HEK293 (cell line): ENCODE data around the gene SRRD.

Source experiments
- BCL6B ChIP-seq: fragments of 450-650 bp; formaldehyde crosslinking; IDR thresholded peaks from 2 replicates; pipeline ENCODE4 v1.5.1; 2017; ENCODE audit warnings: missing biosample characterization, missing genetic modification characterization
- FEZF1 ChIP-seq: fragments of 450-650 bp; formaldehyde crosslinking; IDR thresholded peaks from 2 replicates; pipeline ENCODE4 v1.5.1; 2016; ENCODE audit warnings: missing biosample characterization, missing genetic modification characterization
- HOXA7 ChIP-seq: sonication (generic); formaldehyde crosslinking; IDR thresholded peaks from 2 replicates; pipeline ENCODE4 v1.8.1; 2022; ENCODE audit warnings: missing genetic modification reagents, borderline replicate concordance
- IKZF3 ChIP-seq: fragments of 450-650 bp; IDR thresholded peaks from 2 replicates; pipeline ENCODE4 v1.5.0; 2018; ENCODE audit warnings: missing biosample characterization, mild to moderate bottlenecking, missing genetic modification characterization, moderate library complexity
- KLF1 ChIP-seq: fragments of 450-650 bp; formaldehyde crosslinking; IDR thresholded peaks from 2 replicates; pipeline ENCODE4 v1.5.1; 2016; ENCODE audit warnings: missing biosample characterization, missing genetic modification characterization
- KLF8 ChIP-seq: fragments of 450-650 bp; formaldehyde crosslinking; IDR thresholded peaks from 2 replicates; pipeline ENCODE4 v1.5.1; 2016; ENCODE audit warnings: missing biosample characterization, missing genetic modification characterization
- REPIN1 ChIP-seq: fragments of 450-650 bp; formaldehyde crosslinking; IDR thresholded peaks from 2 replicates; pipeline ENCODE4 v1.5.1; 2017; ENCODE audit warnings: missing biosample characterization, missing genetic modification characterization, low read depth
- SP3 ChIP-seq: fragments of 450-650 bp; formaldehyde crosslinking; IDR thresholded peaks from 2 replicates; pipeline ENCODE4 v1.5.1; 2016; ENCODE audit warnings: missing biosample characterization, missing genetic modification characterization
- ZNF121 ChIP-seq: fragments of 450-650 bp; formaldehyde crosslinking; IDR thresholded peaks from 2 replicates; pipeline ENCODE4 v1.5.1; 2016; ENCODE audit warnings: missing biosample characterization, missing genetic modification characterization
- ZNF148 ChIP-seq: fragments of 450-650 bp; formaldehyde crosslinking; IDR thresholded peaks from 2 replicates; pipeline ENCODE4 v1.5.0; 2017; ENCODE audit warnings: missing biosample characterization, missing genetic modification characterization, borderline replicate concordance
- ZNF157 ChIP-seq: fragments of 450-650 bp; formaldehyde crosslinking; IDR thresholded peaks from 2 replicates; pipeline ENCODE4 v1.5.1; 2016; ENCODE audit warnings: missing biosample characterization, missing genetic modification characterization
- ZNF223 ChIP-seq: fragments of 450-650 bp; formaldehyde crosslinking; IDR thresholded peaks from 2 replicates; pipeline ENCODE4 v1.5.1; 2016; ENCODE audit warnings: missing biosample characterization, missing genetic modification characterization
- ZNF24 ChIP-seq: fragments of 450-650 bp; formaldehyde crosslinking; IDR thresholded peaks from 2 replicates; pipeline ENCODE4 v1.5.1; 2016; ENCODE audit warnings: missing biosample characterization, missing genetic modification characterization
- ZNF398 ChIP-seq: fragments of 450-650 bp; formaldehyde crosslinking; IDR thresholded peaks from 2 replicates; pipeline ENCODE4 v1.5.1; 2017; ENCODE audit warnings: missing biosample characterization, missing genetic modification characterization
- ZNF404 ChIP-seq: fragments of 450-650 bp; formaldehyde crosslinking; IDR thresholded peaks from 2 replicates; pipeline ENCODE4 v1.5.1; 2017; ENCODE audit warnings: missing biosample characterization, missing genetic modification characterization
- ZNF416 ChIP-seq: fragments of 450-650 bp; formaldehyde crosslinking; IDR thresholded peaks from 2 replicates; pipeline ENCODE4 v1.5.1; 2016; ENCODE audit warnings: missing biosample characterization, missing genetic modification characterization
- ZNF426 ChIP-seq: fragments of 450-650 bp; formaldehyde crosslinking; IDR thresholded peaks from 2 replicates; pipeline ENCODE4 v1.5.1; 2017; ENCODE audit warnings: missing biosample characterization, missing genetic modification characterization, mild to moderate bottlenecking, inconsistent platforms, moderate library complexity
- ZNF530 ChIP-seq: fragments of 450-650 bp; formaldehyde crosslinking; IDR thresholded peaks from 2 replicates; pipeline ENCODE4 v1.5.1; 2016; ENCODE audit warnings: low read depth, missing biosample characterization, missing genetic modification characterization
- ZNF707 ChIP-seq: fragments of 450-650 bp; formaldehyde crosslinking; IDR thresholded peaks from 2 replicates; pipeline ENCODE4 v1.5.1; 2016; ENCODE audit warnings: missing biosample characterization, missing genetic modification characterization
- ZNF76 ChIP-seq: fragments of 450-650 bp; formaldehyde crosslinking; IDR thresholded peaks from 2 replicates; pipeline ENCODE4; 2016; ENCODE audit warnings: low read depth, missing biosample characterization, missing genetic modification characterization, borderline replicate concordance
- ZNF777 ChIP-seq: fragments of 450-650 bp; formaldehyde crosslinking; IDR thresholded peaks from 2 replicates; pipeline ENCODE4 v1.5.1; 2017; ENCODE audit warnings: missing biosample characterization, missing genetic modification characterization, borderline replicate concordance
- ZNF792 ChIP-seq: fragments of 450-650 bp; formaldehyde crosslinking; IDR thresholded peaks from 2 replicates; pipeline ENCODE4 v1.5.1; 2016; ENCODE audit warnings: missing biosample characterization, missing genetic modification characterization
- ZNF830 ChIP-seq: fragments of 450-650 bp; IDR thresholded peaks from 2 replicates; pipeline ENCODE4 v1.5.0; 2018; ENCODE audit warnings: missing biosample characterization, missing genetic modification characterization, low read depth, mild to moderate bottlenecking, moderate library complexity
- TF ChIP-seq, protein P1 (sequence below): fragments of 450-650 bp; formaldehyde crosslinking; IDR thresholded peaks from 2 replicates; pipeline ENCODE4 v1.5.1; 2016; ENCODE audit warnings: missing biosample characterization, missing genetic modification characterization
- TF ChIP-seq, protein P2 (sequence below): fragments of 450-650 bp; formaldehyde crosslinking; IDR thresholded peaks from 2 replicates; pipeline ENCODE4 v1.5.1; 2016; ENCODE audit warnings: missing biosample characterization, missing genetic modification characterization, low read depth
- TF ChIP-seq, protein P3 (sequence below): fragments of 450-650 bp; formaldehyde crosslinking; conservative IDR thresholded peaks from 2 replicates; pipeline ENCODE4 v1.5.1; 2016; ENCODE audit warnings: low read depth, missing biosample characterization, missing genetic modification characterization

SRRD gene

DNA sequence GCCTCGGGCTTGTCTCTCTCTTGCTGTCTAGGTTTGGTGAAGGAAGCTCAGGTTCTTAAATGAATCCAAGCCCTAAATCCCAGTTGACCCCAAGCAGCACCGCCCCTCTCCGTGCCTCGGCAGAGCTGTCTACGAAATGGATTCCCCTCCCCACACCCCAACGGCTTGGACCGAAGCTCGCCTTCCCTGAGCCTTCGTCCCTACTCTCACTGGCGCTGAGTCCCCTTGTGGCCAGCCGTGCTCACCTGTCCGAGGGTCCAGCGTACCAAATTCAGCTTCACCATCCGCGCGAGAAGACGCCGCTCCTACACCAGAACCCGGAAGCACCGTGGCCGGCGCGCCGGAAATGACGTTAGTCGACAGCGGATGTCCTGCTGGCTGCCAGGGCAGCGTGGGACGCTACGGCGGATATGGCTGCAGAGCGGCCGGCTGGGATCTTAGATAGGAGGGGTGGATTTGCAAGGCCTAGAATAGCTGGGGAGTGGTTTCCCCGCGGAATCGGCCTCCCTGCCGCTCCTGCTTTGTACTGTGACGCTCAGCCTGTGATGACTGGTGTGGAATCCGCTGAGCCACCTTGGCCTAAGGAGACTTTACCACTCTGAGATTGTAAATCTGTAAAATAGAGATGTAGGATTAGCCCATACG is 28.6 kb downstream of the SRRD start, which contains the start of gene TFIP11 (continued):
- TF ChIP-seq ZNF76 (tag by site-specific recombination) (peak; percentile 42; the same call in 1 of the 2 replicates), ZNF24 (tag by site-specific recombination) (peak; percentile 24; the same call in 1 of the 2 replicates), ZNF777 (tag by site-specific recombination) (no peak), ZNF398 (tag by site-specific recombination) (no peak), ZNF426 (tag by site-specific recombination) (no peak), ZNF530 (tag by site-specific recombination) (no peak), ZNF404 (no peak), ZNF157 (tag by site-specific recombination) (no peak), HOXA7 (CRISPR knock-in tag) (no peak), ZNF792 (tag by site-specific recombination) (no peak), KLF1 (tag by site-specific recombination) (no peak), ZNF707 (no peak), ZNF148 (tag by site-specific recombination) (no peak), ZNF830 (tag by site-specific recombination) (no peak), ZNF121 (tag by site-specific recombination) (no peak), SP3 (peak; percentile 52; the same call in 1 of the 2 replicates), REPIN1 (tag by site-specific recombination) (no peak), ZNF416 (tag by site-specific recombination) (no peak), FEZF1 (0 out of 2 replicates have a peak, but pooled peaks have one; percentile 53), BCL6B (tag by site-specific recombination) (no peak), ZNF223 (tag by site-specific recombination) (no peak), IKZF3 (tag by site-specific recombination) (no peak), KLF8 (tag by site-specific recombination) (peak; percentile 66; the same call in 1 of the 2 replicates)
- TF ChIP-seq, protein P1, sequence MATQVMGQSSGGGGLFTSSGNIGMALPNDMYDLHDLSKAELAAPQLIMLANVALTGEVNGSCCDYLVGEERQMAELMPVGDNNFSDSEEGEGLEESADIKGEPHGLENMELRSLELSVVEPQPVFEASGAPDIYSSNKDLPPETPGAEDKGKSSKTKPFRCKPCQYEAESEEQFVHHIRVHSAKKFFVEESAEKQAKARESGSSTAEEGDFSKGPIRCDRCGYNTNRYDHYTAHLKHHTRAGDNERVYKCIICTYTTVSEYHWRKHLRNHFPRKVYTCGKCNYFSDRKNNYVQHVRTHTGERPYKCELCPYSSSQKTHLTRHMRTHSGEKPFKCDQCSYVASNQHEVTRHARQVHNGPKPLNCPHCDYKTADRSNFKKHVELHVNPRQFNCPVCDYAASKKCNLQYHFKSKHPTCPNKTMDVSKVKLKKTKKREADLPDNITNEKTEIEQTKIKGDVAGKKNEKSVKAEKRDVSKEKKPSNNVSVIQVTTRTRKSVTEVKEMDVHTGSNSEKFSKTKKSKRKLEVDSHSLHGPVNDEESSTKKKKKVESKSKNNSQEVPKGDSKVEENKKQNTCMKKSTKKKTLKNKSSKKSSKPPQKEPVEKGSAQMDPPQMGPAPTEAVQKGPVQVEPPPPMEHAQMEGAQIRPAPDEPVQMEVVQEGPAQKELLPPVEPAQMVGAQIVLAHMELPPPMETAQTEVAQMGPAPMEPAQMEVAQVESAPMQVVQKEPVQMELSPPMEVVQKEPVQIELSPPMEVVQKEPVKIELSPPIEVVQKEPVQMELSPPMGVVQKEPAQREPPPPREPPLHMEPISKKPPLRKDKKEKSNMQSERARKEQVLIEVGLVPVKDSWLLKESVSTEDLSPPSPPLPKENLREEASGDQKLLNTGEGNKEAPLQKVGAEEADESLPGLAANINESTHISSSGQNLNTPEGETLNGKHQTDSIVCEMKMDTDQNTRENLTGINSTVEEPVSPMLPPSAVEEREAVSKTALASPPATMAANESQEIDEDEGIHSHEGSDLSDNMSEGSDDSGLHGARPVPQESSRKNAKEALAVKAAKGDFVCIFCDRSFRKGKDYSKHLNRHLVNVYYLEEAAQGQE (tag by site-specific recombination), result peak; percentile 32; the same call in 1 of the 2 replicates
- TF ChIP-seq, protein P2, sequence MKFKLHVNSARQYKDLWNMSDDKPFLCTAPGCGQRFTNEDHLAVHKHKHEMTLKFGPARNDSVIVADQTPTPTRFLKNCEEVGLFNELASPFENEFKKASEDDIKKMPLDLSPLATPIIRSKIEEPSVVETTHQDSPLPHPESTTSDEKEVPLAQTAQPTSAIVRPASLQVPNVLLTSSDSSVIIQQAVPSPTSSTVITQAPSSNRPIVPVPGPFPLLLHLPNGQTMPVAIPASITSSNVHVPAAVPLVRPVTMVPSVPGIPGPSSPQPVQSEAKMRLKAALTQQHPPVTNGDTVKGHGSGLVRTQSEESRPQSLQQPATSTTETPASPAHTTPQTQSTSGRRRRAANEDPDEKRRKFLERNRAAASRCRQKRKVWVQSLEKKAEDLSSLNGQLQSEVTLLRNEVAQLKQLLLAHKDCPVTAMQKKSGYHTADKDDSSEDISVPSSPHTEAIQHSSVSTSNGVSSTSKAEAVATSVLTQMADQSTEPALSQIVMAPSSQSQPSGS, result no peak
- TF ChIP-seq, protein P3, sequence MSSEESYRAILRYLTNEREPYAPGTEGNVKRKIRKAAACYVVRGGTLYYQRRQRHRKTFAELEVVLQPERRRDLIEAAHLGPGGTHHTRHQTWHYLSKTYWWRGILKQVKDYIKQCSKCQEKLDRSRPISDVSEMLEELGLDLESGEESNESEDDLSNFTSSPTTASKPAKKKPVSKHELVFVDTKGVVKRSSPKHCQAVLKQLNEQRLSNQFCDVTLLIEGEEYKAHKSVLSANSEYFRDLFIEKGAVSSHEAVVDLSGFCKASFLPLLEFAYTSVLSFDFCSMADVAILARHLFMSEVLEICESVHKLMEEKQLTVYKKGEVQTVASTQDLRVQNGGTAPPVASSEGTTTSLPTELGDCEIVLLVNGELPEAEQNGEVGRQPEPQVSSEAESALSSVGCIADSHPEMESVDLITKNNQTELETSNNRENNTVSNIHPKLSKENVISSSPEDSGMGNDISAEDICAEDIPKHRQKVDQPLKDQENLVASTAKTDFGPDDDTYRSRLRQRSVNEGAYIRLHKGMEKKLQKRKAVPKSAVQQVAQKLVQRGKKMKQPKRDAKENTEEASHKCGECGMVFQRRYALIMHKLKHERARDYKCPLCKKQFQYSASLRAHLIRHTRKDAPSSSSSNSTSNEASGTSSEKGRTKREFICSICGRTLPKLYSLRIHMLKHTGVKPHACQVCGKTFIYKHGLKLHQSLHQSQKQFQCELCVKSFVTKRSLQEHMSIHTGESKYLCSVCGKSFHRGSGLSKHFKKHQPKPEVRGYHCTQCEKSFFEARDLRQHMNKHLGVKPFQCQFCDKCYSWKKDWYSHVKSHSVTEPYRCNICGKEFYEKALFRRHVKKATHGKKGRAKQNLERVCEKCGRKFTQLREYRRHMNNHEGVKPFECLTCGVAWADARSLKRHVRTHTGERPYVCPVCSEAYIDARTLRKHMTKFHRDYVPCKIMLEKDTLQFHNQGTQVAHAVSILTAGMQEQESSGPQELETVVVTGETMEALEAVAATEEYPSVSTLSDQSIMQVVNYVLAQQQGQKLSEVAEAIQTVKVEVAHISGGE (tag by site-specific recombination), result peak; percentile 96
